Activated naive CD4-positive, alpha-beta T cell treated with anti-CD3 and anti-CD28 coated beads for 36 hours (primary cell): Measurements from ENCODE around the gene MRGPRE. TPM values are rescaled to one million over a fixed set of nuclear protein-coding genes. Genes with fewer than 3 reads are reported as not detected.

Experiments
- CTCF ChIA-PET: fragments of 350-600 bp; sonication (Branson Sonifier 250); formaldehyde crosslinking; loops from one replicate; lab custom pipeline; 2021; ENCODE audit warnings: antibody characterized with exemption; lab: Charles Lee
- DNase-seq: peaks from one replicate; pipeline ENCODE4 v3.0.0-alpha.2; 2020
- H3K27ac Mint-ChIP-seq: one replicate; pipeline ENCODE4 v1.8.0; 2021; ENCODE audit warnings: mild to moderate bottlenecking, mixed read lengths
- H3K27me3 Mint-ChIP-seq: one replicate; pipeline ENCODE4 v1.8.0; 2021; ENCODE audit warnings: low read depth, mixed read lengths
- H3K36me3 Mint-ChIP-seq: one replicate; pipeline ENCODE4 v1.8.0; 2021; ENCODE audit warnings: low read depth, mixed read lengths
- H3K4me1 Mint-ChIP-seq: one replicate; pipeline ENCODE4 v1.8.0; 2021; ENCODE audit warnings: low read depth, mixed read lengths
- H3K4me3 Mint-ChIP-seq: one replicate; pipeline ENCODE4 v1.8.0; 2021; ENCODE audit warnings: mild to moderate bottlenecking, moderate library complexity, mixed read lengths
- H3K9me3 Mint-ChIP-seq: one replicate; pipeline ENCODE4 v1.8.0; 2021; ENCODE audit warnings: mixed read lengths
- intact Hi-C: fragments of 100-400 bp; cut with micrococcal nuclease; formaldehyde crosslinking; loops from one replicate; pipeline ENCODE4 v1.15.1; 2023
- total RNA-seq, 2 experiments: library from RNA; stranded (reverse); gene quantifications; one replicate each; pipeline ENCODE4 v1.2.3, GENCODE V29; 2021

The MRGPRE gene
- total RNA-seq, 2 experiments from 2014 or later: not detected

GRCh38 chr11:3203221-3204043 lies 28.8 kb downstream of the MRGPRE start:
- CTCF ChIA-PET: interaction anchor here (1.1 kb wide), 1 partner anchor 93 kb away, joined by 3 read pairs; no protein-coding TSS in a partner anchor
- H3K9me3 Mint-ChIP-seq: no peaks in the 10 kb centered on the region
- peaks cover 13% of the 10 kb centered on the region for H3K27me3 Mint-ChIP-seq
- DNase-seq: no peak
- H3K27ac Mint-ChIP-seq: no peak overlapping the region
- no peak overlapping the region for H3K4me3 Mint-ChIP-seq
- H3K36me3 Mint-ChIP-seq: no peaks in the 10 kb centered on the region
- intact Hi-C loops: no loop called here
- H3K4me1 Mint-ChIP-seq: peaks cover 2% of the 10 kb centered on the region

GRCh38 chr11:3202759-3203158 lies 29.5 kb downstream of the MRGPRE start:
- H3K36me3 Mint-ChIP-seq: no peaks in the 10 kb centered on the region
- intact Hi-C loops: no loop called here
- CTCF ChIA-PET: no interaction called here

GRCh38 chr11:3202305-3202704 lies 29.9 kb downstream of the MRGPRE start:
- H3K4me3 Mint-ChIP-seq: no peak overlapping the region
- peaks cover 13% of the 10 kb centered on the region for H3K27me3 Mint-ChIP-seq
- DNase-seq: no peak
- H3K9me3 Mint-ChIP-seq: no peaks in the 10 kb centered on the region
- no peak overlapping the region for H3K27ac Mint-ChIP-seq
- peaks cover 2% of the 10 kb centered on the region for H3K4me1 Mint-ChIP-seq
- intact Hi-C loops: no loop called here
- CTCF ChIA-PET: no interaction called here
- H3K36me3 Mint-ChIP-seq: no peaks in the 10 kb centered on the region

More at GRCh38 chr11:3202759-3203158, 29.5 kb downstream of the MRGPRE start:
- H3K9me3 Mint-ChIP-seq: no peaks in the 10 kb centered on the region
- H3K27me3 Mint-ChIP-seq: peaks cover 13% of the 10 kb centered on the region
- no peak for DNase-seq
- H3K27ac Mint-ChIP-seq: no peak overlapping the region
- H3K4me1 Mint-ChIP-seq: peaks cover 2% of the 10 kb centered on the region
- H3K4me3 Mint-ChIP-seq: no peak overlapping the region

GRCh38 chr11:3201677-3202181 lies 30.5 kb downstream of the MRGPRE start:
- no peak for DNase-seq
- H3K27me3 Mint-ChIP-seq: peaks cover 13% of the 10 kb centered on the region
- H3K4me1 Mint-ChIP-seq: peaks cover 2% of the 10 kb centered on the region
- CTCF ChIA-PET: no interaction called here
- no peaks in the 10 kb centered on the region for H3K36me3 Mint-ChIP-seq
- no peak overlapping the region for H3K4me3 Mint-ChIP-seq
- no peaks in the 10 kb centered on the region for H3K9me3 Mint-ChIP-seq
- H3K27ac Mint-ChIP-seq: no peak overlapping the region
- intact Hi-C loops: no loop called here

- H3K27me3 Mint-ChIP-seq: peaks cover 13% of the 10 kb centered on the region
- no peak for DNase-seq
- peaks cover 2% of the 10 kb centered on the region for H3K4me1 Mint-ChIP-seq
- no peaks in the 10 kb centered on the region for H3K36me3 Mint-ChIP-seq
- CTCF ChIA-PET: interaction anchor here (1.2 kb wide), 1 partner anchor 109 kb away, joined by 3 read pairs; no protein-coding TSS in a partner anchor
- no peaks in the 10 kb centered on the region for H3K9me3 Mint-ChIP-seq
- H3K4me3 Mint-ChIP-seq: no peak overlapping the region
- no peak overlapping the region for H3K27ac Mint-ChIP-seq
- intact Hi-C loops: no loop called here
These were observed 31.1 kb downstream of the MRGPRE start for GRCh38 chr11:3201112-3201581.

- Mint-ChIP-seq H3K27me3 (peaks cover 13% of the 10 kb centered on the region), H3K4me3 (no peak overlapping the region), H3K9me3 (no peaks in the 10 kb centered on the region), H3K27ac (no peak overlapping the region), H3K36me3 (no peaks in the 10 kb centered on the region), H3K4me1 (peaks cover 2% of the 10 kb centered on the region)
- CTCF ChIA-PET: interaction anchor here (1.2 kb wide), 1 partner anchor 109 kb away, joined by 3 read pairs; no protein-coding TSS in a partner anchor
- no peak for DNase-seq
- intact Hi-C loops: no loop called here
These were observed 31.7 kb downstream of the MRGPRE start for GRCh38 chr11:3200388-3201111.

- no peaks in the 10 kb centered on the region for H3K9me3 Mint-ChIP-seq
- H3K4me3 Mint-ChIP-seq: no peak overlapping the region
- intact Hi-C loops: no loop called here
- H3K36me3 Mint-ChIP-seq: no peaks in the 10 kb centered on the region
- DNase-seq: no peak
- peaks cover 2% of the 10 kb centered on the region for H3K4me1 Mint-ChIP-seq
- peaks cover 10% of the 10 kb centered on the region for H3K27me3 Mint-ChIP-seq
- no peak overlapping the region for H3K27ac Mint-ChIP-seq
- CTCF ChIA-PET: interaction anchor here (0.5 to 1.2 kb wide), 2 partner anchors 108 to 156 kb away, joined by 3 to 4 read pairs; no protein-coding TSS in a partner anchor
These were observed 32.5 kb downstream of the MRGPRE start for GRCh38 chr11:3199537-3200295.

- intact Hi-C loops: no loop called here
- H3K4me3 Mint-ChIP-seq: no peak overlapping the region
- H3K36me3 Mint-ChIP-seq: no peaks in the 10 kb centered on the region
- no peak for DNase-seq
- H3K27me3 Mint-ChIP-seq: peaks cover 10% of the 10 kb centered on the region
- no peak overlapping the region for H3K27ac Mint-ChIP-seq
- H3K4me1 Mint-ChIP-seq: peaks cover 2% of the 10 kb centered on the region
- CTCF ChIA-PET: no interaction called here
- H3K9me3 Mint-ChIP-seq: no peaks in the 10 kb centered on the region
These were observed 33.4 kb downstream of the MRGPRE start for GRCh38 chr11:3198815-3199214.

- intact Hi-C loops: no loop called here
- H3K27me3 Mint-ChIP-seq: peaks cover 10% of the 10 kb centered on the region
- CTCF ChIA-PET: no interaction called here
These were observed 34.2 kb downstream of the MRGPRE start for GRCh38 chr11:3197878-3198528.

GRCh38 chr11:3197044-3197695 lies 35.0 kb downstream of the MRGPRE start:
- CTCF ChIA-PET: no interaction called here
- H3K36me3 Mint-ChIP-seq: no peaks in the 10 kb centered on the region
- DNase-seq: no peak
- no peaks in the 10 kb centered on the region for H3K9me3 Mint-ChIP-seq
- intact Hi-C loops: no loop called here
- H3K4me3 Mint-ChIP-seq: no peak overlapping the region
- no peaks in the 10 kb centered on the region for H3K4me1 Mint-ChIP-seq
- H3K27me3 Mint-ChIP-seq: peaks cover 6% of the 10 kb centered on the region
- H3K27ac Mint-ChIP-seq: no peak overlapping the region

More at GRCh38 chr11:3197878-3198528, 34.2 kb downstream of the MRGPRE start:
- DNase-seq: no peak
- no peaks in the 10 kb centered on the region for H3K36me3 Mint-ChIP-seq
- peaks cover 2% of the 10 kb centered on the region for H3K4me1 Mint-ChIP-seq
- no peaks in the 10 kb centered on the region for H3K9me3 Mint-ChIP-seq
- no peak overlapping the region for H3K4me3 Mint-ChIP-seq
- H3K27ac Mint-ChIP-seq: no peak overlapping the region
